ENCODE measurements around the gene HJV.
"Not testable (repeated sequence)": the region's sequence is repeated elsewhere in the genome, so short reads cannot be mapped to it uniquely, and the experiment has no call there.

The HJV gene

DNA sequence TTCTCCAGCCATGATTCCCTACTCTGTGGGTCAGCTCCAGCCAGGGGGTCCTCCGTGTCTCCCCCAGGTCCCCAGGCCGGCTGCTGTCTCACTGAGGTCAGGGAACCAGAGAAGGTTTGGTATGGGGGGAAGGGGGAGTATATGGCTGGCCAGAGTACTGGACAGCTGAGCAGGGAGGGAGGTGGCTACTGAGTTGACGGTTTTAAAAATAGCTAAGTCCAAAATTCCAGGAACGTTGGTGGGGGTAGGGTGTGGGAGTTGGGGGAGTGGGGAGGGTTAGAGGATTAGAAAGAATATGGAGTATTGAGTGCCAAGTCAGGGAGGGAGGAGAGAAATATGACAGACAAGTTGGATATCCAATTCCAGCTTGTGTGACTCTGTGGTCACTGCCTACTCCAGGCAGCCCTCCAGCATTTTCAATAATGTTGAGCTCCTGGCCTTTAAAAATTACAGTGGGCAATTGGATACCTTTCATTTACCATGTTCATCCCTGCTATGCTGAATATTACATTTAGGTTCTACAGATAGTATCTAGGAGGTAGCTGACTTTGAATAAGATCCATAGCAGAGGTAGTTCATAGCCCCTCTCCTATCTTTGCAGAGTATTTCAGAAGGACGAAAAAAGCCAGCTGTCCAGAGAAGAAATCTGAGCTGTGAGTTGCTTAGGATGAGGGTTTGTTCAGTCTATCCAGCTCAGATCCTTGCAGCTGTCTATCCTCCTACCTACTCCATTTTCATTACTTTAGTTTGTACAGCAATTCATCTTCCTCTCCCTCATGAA is at the start of gene HJV:
Gene HJV (minus strand): TSS at position 114 of the 781 bp plus-strand sequence. CDS start 1,504 bp downstream, outside the sequence.
- DNase-seq (ENCODE audit: low read depth), result no peak

DNA sequence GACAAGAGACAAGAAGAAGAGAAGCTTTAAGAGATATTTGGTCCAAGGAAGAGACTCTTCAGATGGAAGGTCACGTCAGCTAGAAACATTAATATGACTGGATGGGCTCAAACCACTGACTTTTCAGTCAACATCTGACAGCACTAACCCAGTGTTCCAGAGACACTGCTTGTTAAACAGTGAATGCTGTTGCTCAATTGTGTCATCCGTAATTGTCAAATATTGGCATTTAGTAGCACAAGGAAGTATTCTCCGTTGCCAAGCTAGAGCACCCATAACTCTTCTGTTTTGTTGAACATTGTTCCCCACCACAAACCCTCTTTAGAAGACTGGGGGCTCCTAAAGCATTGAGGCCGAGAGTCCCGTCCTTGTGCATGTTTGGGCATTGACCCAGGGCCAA is 37.6 kb upstream of the HJV start:
- DNase-seq (ENCODE audit: low read depth), result not testable (repeated sequence)

DNA sequence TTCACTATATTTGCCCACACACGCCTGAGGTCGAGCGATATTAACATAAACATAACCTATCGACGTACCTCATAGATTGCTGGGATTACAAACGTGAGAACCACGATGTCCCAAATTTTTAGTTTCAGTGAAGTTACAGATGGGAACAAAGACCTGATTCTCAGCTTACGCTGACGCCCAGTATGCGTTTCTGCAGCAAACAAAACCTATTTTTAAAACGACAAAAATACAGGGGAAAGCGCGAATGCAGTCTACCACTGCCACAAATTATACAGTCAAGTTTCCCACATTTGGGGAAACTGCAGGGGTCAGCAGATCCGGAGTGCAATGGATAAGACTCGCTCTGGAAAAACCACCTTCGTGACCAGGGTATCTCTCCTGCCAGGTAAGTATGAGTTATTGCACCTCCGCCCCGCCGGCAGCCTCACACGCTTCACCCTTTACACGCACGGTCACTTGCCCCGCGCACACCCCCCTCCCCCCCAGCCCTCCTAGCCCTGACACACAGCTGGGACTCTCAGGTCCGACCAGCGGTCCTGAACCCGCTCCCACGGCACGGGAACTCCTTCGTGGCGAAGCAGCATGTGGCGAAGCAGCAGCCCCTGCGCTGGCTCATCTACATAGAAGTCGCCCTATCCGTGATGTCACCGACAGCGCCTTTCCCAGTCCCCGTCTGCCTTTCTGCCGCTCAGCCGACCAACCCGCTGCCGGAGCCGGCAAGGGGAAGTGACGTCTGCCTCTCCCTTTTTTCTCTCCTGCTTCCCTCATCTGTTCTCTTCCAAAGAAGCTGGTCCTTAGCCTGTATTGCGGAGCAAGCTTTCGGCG is 30.5 kb upstream of the HJV start:
- DNase-seq (ENCODE audit: low read depth), result peak; percentile 78

GRCh38 chr1:146051452-146051851 is 29.9 kb upstream of the HJV start:
- no peak for DNase-seq (ENCODE audit: low read depth)

GRCh38 chr1:146050652-146050963 is 29.1 kb upstream of the HJV start:
- not testable (repeated sequence) for DNase-seq (ENCODE audit: low read depth)

- not testable (repeated sequence) for DNase-seq (ENCODE audit: low read depth)
These were observed 28.5 kb upstream of the HJV start for GRCh38 chr1:146049866-146050651.

DNA sequence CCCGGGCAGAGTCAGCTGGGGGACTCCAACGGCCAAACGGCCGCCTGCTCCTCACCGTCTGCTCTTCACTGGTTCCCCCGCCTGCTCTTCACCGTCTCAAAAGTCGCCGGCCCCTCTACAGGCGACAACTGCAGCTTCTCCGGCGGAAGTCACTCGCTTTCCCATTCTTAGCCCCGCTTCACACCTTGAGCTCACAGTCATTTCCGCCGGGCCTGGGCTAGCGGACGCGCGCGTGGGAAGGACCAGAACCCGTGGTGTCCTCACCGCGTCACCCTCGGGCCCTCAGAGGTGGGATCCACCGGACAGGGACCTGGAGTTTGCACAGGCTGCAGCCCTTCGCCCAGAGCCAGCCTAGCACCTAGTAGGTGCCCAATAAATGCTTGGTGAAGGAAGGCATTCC is 27.9 kb upstream of the HJV start:
- DNase-seq (ENCODE audit: low read depth), result no peak

DNA sequence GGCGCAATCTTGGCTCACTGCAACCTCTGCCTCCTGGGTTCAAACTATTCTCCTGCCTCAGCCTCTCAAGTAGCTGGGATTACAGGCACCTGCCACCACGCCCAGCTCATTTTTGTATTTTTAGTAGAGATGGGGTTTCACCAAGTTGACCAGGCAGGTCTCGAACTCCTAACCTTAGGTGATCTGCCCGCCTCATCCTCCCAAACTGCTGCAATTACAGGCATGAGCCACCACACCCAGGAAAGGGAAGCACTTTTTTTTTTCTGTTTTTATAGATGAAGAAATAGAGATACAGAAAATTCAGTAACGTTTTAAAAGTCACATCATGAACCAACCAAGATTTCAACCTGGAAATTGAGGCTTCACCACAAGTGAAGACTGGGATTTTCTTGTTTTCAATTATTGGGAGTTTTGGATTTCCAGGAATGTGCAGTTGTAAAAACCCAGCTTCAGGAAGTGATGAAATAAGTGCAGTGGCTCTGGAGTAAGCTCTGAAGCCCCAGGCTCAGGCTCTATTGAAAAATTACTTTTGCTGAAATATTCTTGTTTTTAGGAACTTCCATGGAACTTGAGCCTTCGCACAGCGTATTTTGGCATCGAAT is 27.1 kb upstream of the HJV start:
- DNase-seq (ENCODE audit: low read depth), result not testable (repeated sequence)

GRCh38 chr1:146046664-146047063 is 25.1 kb upstream of the HJV start:
- DNase-seq (ENCODE audit: low read depth), result no peak

DNA sequence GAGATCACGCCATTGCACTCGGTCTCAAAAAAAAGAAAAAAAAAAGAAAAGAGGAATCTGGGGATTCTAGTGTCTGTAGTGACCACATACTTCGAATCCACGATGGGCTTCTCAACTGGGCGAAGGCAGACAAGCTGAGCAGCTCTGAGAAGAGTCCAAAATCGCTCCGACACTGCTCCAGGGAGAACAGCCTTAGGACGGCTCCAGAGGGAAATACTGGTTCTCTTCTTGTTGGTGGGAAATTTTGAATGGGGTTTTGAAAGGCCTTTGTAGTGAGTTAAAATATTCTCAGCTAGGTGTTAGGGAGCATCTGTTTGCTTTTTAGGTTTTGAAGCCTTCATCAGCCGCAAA is 18.3 kb upstream of the HJV start:
- DNase-seq (ENCODE audit: low read depth), result no peak

DNA sequence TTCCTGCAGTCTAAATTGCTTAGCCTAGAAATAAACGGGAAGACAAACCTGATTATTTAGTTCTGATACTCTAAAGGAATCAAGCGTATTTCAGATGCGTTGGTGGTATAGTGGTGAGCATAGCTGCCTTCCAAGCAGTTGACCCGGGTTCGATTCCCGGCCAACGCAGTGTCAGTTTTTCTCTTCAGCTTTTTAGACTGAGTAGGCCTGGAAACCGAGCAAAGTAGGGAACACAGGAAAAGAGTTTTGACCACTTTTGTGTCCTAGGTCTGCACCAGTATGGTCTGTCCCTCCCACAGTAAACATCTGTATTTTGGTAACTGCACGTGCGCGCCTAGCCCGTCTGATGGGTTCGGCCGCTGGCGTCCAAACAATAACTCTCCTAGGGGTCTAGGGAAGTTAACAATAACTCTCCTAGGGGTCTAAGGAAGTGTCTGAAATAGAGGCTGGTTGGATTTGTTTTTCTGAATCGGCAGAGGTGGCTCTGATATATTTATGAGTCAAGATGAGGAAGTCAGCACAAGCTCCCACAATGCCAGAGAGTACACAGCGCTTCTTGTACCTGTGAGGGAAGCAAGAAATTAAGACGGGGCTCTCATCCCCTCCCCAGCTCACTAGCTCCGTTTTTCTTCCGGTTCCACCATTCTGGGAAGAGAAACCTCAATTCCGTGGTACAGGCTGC is 15.6 kb upstream of the HJV start:
- peak; percentile 81 for DNase-seq (ENCODE audit: low read depth)

- no peak for DNase-seq (ENCODE audit: low read depth)
These were observed 14.9 kb upstream of the HJV start for GRCh38 chr1:146036241-146036964.

DNA sequence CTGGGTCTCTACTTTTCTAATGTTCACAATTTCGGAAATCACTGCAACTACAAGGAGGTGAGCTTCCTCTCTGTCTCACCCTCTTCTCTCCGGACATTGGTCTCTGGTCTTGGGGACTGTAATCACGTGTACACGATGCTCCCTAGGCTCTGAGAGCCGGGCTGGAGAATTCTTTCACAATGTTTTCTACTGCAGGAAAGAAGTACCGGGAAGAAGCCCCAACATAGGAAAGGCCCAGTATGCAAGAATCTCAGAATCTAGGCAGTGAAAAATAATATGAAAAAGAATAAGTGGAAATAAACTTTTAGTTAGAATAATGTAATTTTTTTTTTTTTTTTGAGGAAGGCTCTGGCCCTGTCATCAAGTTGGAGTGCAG is 13.5 kb upstream of the HJV start:
- no peak for DNase-seq (ENCODE audit: low read depth)

GRCh38 chr1:146032631-146033219 is 11.2 kb upstream of the HJV start:
- peak; percentile 44 for DNase-seq (ENCODE audit: low read depth)

DNA sequence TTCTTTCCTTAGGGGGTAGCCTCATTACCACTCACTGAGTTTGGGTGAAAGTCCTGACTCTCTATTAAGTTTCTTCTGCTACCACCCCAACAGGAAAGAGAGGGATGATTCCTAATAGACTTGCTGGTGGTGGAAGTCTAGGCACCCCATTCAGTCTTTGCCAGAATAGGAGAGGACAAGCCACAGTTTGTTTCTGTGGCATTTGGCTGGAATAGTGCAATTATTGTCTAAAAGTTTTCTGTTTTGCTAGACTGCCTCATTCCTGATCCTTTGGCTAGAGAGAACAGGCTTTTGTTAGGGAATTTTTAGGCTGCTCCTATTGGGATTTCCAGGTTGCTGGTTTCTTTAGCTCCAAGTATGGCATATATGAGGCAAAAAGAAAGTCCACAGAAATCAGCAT is 9.9 kb upstream of the HJV start:
- DNase-seq (ENCODE audit: low read depth), result no peak

DNA sequence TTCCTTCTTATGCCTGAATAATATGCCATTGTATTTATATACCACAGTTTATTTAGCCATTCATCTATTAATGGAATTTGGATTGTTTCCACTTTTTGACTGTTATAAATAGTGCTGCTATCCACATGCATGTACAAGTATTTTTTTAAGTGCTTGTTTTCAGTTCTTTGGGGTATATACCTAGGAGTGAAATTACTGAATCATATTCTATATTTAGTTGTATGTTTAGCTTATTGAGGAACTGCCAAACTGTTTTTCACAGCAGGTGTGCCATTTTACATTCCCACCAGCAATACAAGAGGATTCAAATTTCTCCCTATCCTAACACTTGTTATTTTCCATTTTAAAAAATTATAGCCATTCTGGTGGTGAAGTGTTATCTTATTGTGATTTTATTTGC is 7.6 kb upstream of the HJV start:
- no peak for DNase-seq (ENCODE audit: low read depth)

GRCh38 chr1:146026650-146027049 is 5.1 kb upstream of the HJV start:
- not testable (repeated sequence) for DNase-seq (ENCODE audit: low read depth)

GRCh38 chr1:146025787-146026495 is 4.4 kb upstream of the HJV start:
- DNase-seq (ENCODE audit: low read depth), result not testable (repeated sequence)

- no peak for DNase-seq (ENCODE audit: low read depth)
These were observed 1.0 kb upstream of the HJV start for GRCh38 chr1:146022403-146023127.
